NT2/D1 (cell line): Measurements from ENCODE around the gene FAM181A.

Experiments used
- SUZ12 ChIP-seq: IDR thresholded peaks from 2 replicates; pipeline ENCODE4 v1.6.1; 2011; ENCODE audit not compliant: insufficient read length, insufficient read depth; ENCODE audit errors: extremely low read depth
- YY1 ChIP-seq: IDR thresholded peaks from 2 replicates; pipeline ENCODE4 v1.6.1; 2011; ENCODE audit not compliant: insufficient read length, insufficient read depth

- TF ChIP-seq YY1 (no peak), SUZ12 (no peak)
Measured at GRCh38 chr14:93962701-93963601, 35.8 kb downstream of the FAM181A start.
